Measurements from ENCODE around the gene CATSPER1.

GRCh38 chr11:66012946-66013761 is 13.1 kb downstream of the CATSPER1 start:
- TF ChIP-seq CTCF (IDR thresholded peaks at IDR 0.05; ENCODE audit: borderline replicate concordance, extremely low read depth, low read length, poor library complexity, severe bottlenecking): no peak
- no peak for TF ChIP-seq EZH2 (IDR thresholded peaks at IDR 0.05; ENCODE audit: borderline replicate concordance, low read depth, low read length, severe bottlenecking)

Measured in DND-41 (cell line).